ENCODE results near the gene DNAJC5G.

DNAJC5G gene

GRCh38 chr2:27294928-27295327 lies 19.7 kb downstream of the DNAJC5G start:
- no peak for DNase-seq
- H2AFZ ChIP-seq (ENCODE audit: low read length), result no peak overlapping the region
- no peaks in the 10 kb centered on the region for H3K4me1 ChIP-seq (ENCODE audit: low read length)
- H3K4me3 ChIP-seq (ENCODE audit: low read length), result no peak overlapping the region
- H3K9me2 ChIP-seq (replicated peaks; ENCODE audit: insufficient read depth, low read length), result no peaks in the 10 kb centered on the region
- no peaks in the 10 kb centered on the region for H3K9me3 ChIP-seq (replicated peaks; ENCODE audit: insufficient read depth, low read length)
- H3K9ac ChIP-seq (ENCODE audit: low read length), result no peak overlapping the region
- H3K4me2 ChIP-seq (ENCODE audit: low read depth, low read length), result no peak overlapping the region
- H3F3A ChIP-seq (ENCODE audit: insufficient read depth, low read length), result no peaks in the 10 kb centered on the region
- H3K27me3 ChIP-seq (replicated peaks; ENCODE audit: insufficient read depth, low read length), result no peaks in the 10 kb centered on the region
- no peaks in the 10 kb centered on the region for H3K36me3 ChIP-seq (replicated peaks; ENCODE audit: insufficient read depth, low read length)
- no peak overlapping the region for H3K27ac ChIP-seq (ENCODE audit: low read length)
- H3K79me2 ChIP-seq (ENCODE audit: low read length), result no peaks in the 10 kb centered on the region
- TF ChIP-seq EZH2phosphoT487 (IDR thresholded peaks at IDR 0.05; ENCODE audit: low read length), result no peak
- no peak for TF ChIP-seq EZH2 (optimal IDR thresholded peaks at IDR 0.05; ENCODE audit: low read depth, low read length)
- TF ChIP-seq, protein P1, sequence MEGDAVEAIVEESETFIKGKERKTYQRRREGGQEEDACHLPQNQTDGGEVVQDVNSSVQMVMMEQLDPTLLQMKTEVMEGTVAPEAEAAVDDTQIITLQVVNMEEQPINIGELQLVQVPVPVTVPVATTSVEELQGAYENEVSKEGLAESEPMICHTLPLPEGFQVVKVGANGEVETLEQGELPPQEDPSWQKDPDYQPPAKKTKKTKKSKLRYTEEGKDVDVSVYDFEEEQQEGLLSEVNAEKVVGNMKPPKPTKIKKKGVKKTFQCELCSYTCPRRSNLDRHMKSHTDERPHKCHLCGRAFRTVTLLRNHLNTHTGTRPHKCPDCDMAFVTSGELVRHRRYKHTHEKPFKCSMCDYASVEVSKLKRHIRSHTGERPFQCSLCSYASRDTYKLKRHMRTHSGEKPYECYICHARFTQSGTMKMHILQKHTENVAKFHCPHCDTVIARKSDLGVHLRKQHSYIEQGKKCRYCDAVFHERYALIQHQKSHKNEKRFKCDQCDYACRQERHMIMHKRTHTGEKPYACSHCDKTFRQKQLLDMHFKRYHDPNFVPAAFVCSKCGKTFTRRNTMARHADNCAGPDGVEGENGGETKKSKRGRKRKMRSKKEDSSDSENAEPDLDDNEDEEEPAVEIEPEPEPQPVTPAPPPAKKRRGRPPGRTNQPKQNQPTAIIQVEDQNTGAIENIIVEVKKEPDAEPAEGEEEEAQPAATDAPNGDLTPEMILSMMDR (IDR thresholded peaks at IDR 0.05; ENCODE audit: low read length), result no peak
- H4K20me1 ChIP-seq (ENCODE audit: insufficient read depth, low read length), result no peaks in the 10 kb centered on the region

DNA sequence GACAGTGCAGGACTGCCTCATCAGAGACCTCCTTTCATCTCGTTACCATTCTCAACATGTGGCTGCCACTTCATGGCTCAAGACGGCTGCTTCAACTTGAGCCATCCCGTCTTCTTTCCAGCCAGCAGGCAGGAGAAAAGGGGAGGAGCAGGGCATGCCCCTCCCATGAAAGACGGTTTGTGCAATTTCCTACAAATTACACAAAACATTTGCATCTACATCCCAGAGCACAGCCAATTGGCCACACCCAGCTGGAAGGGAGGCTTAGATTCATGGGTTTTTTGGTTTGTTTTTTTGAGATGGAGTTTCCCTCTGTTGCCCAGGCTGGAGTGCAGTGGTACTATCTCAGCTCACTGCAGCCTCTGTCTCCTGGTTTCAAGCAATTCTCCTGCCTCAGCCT lies 21.2 kb downstream of the DNAJC5G start:
- Histone ChIP-seq H4K20me1 (ENCODE audit: insufficient read depth, low read length) (no peaks in the 10 kb centered on the region), H3K79me2 (ENCODE audit: low read length) (no peaks in the 10 kb centered on the region), H3K9me3 (replicated peaks; ENCODE audit: insufficient read depth, low read length) (no peaks in the 10 kb centered on the region), H3K4me3 (ENCODE audit: low read length) (no peak overlapping the region), H3K4me1 (ENCODE audit: low read length) (no peaks in the 10 kb centered on the region), H3K4me2 (ENCODE audit: low read depth, low read length) (no peak overlapping the region), H3K36me3 (replicated peaks; ENCODE audit: insufficient read depth, low read length) (no peaks in the 10 kb centered on the region), H3K9ac (ENCODE audit: low read length) (no peak overlapping the region), H3K9me2 (replicated peaks; ENCODE audit: insufficient read depth, low read length) (no peaks in the 10 kb centered on the region), H3F3A (ENCODE audit: insufficient read depth, low read length) (no peaks in the 10 kb centered on the region), H2AFZ (ENCODE audit: low read length) (no peak overlapping the region), H3K27me3 (replicated peaks; ENCODE audit: insufficient read depth, low read length) (no peaks in the 10 kb centered on the region), H3K27ac (ENCODE audit: low read length) (no peak overlapping the region)
- no peak for DNase-seq
- no peak for TF ChIP-seq EZH2 (optimal IDR thresholded peaks at IDR 0.05; ENCODE audit: low read depth, low read length)
- no peak for TF ChIP-seq EZH2phosphoT487 (IDR thresholded peaks at IDR 0.05; ENCODE audit: low read length)
- TF ChIP-seq, protein P1 (IDR thresholded peaks at IDR 0.05; ENCODE audit: low read length), result no peak

GRCh38 chr2:27297195-27297594 lies 22.0 kb downstream of the DNAJC5G start:
- Histone ChIP-seq H3K36me3 (replicated peaks; ENCODE audit: insufficient read depth, low read length) (no peaks in the 10 kb centered on the region), H3K79me2 (ENCODE audit: low read length) (no peaks in the 10 kb centered on the region), H4K20me1 (ENCODE audit: insufficient read depth, low read length) (no peaks in the 10 kb centered on the region), H3K4me3 (ENCODE audit: low read length) (no peak overlapping the region), H3K27me3 (replicated peaks; ENCODE audit: insufficient read depth, low read length) (no peaks in the 10 kb centered on the region), H3K4me2 (ENCODE audit: low read depth, low read length) (no peak overlapping the region), H3K9me2 (replicated peaks; ENCODE audit: insufficient read depth, low read length) (no peaks in the 10 kb centered on the region), H3K9me3 (replicated peaks; ENCODE audit: insufficient read depth, low read length) (no peaks in the 10 kb centered on the region), H3F3A (ENCODE audit: insufficient read depth, low read length) (no peaks in the 10 kb centered on the region), H3K27ac (ENCODE audit: low read length) (no peak overlapping the region), H3K9ac (ENCODE audit: low read length) (no peak overlapping the region), H3K4me1 (ENCODE audit: low read length) (no peaks in the 10 kb centered on the region), H2AFZ (ENCODE audit: low read length) (no peak overlapping the region)
- no peak for TF ChIP-seq EZH2 (optimal IDR thresholded peaks at IDR 0.05; ENCODE audit: low read depth, low read length)
- TF ChIP-seq, protein P1 (IDR thresholded peaks at IDR 0.05; ENCODE audit: low read length), result no peak
- TF ChIP-seq EZH2phosphoT487 (IDR thresholded peaks at IDR 0.05; ENCODE audit: low read length), result no peak
- DNase-seq, result no peak
